A549 treated with ZK216348 at 1 μM for 4 hours (cell line): ENCODE measurements around the gene ZNF607. TPM values are rescaled to one million over a fixed set of nuclear protein-coding genes. Genes with fewer than 3 reads are reported as not detected.

Experiments used
- total RNA-seq: library from RNA; stranded (reverse); fragments of 200-300 nt; extraction: Qiagen RNA extraction; gene quantifications from 5 replicates; pipeline ENCODE4 v1.2.3, GENCODE V29; 2022; ENCODE audit warnings: low read depth

The ZNF607 gene
- 3.9 to 6.6 TPM (median 5.1 TPM) in 5 replicates for total RNA-seq

DNA sequence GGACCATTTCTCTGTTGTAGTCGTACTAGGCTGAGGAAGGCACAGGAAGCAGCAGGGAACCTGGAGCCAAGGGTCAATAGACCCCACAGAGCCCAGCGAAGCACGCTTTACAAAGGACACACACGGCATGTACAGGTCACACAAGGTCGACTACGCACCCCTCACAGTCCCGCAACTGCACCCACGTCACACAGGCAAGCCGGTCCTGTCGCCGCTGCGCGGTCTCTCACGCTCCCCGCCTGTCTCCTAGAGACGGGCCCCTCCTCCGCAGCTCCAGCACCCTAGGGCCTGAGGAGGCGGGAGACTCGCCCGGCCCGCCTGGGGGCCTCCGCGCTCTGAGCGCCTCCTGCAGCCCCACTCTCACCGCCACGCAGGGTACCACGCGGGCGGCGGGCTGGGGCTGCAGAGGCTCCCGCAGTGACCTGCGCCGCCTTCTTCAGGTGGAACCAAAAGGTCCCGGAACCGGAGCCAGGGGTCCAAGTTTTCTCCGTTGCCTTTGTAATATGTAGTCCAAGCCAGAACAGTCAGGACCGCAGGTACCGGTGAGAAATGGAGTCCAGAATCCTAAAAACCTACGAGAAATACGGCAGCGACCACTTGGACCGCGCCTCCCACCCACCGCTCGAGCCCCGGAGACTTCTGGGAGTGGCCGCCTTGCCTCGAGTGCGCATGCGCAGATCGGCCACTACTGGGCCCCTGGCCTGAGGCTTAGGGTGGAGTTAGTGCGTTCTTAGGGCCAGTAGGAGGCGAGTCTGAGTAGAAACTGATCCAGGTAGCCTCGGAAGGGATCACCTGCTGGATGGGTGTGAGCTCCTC lies at the start of gene ZNF607:
ZNF607 (minus strand) TSS at position 651 of the 816 bp plus-strand sequence. CDS start 8,143 bp downstream, outside the sequence.

DNA sequence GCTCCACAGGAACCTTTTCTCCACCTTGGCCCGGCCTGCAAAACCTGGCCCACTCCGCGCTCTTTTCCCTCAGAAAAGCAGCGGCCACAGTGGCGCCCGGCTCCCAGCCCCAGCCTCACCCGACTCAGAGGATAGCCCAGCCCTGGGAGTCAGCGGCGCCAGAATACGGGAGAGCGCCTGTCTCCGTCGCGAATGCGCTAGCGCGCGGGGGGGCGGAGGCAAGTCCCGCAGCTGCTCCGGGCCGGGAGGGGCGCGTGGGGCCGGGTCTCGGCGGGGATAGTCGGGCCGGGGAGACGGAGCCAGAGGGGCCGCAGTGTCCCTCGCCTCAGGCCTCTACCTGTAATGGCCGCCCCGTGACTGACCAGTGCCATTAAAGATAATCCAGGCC lies 64.3 kb downstream of the ZNF607 start, which contains the start of gene ZFP30:
ZFP30 (minus strand) TSS at position 165 of the 388 bp plus-strand sequence. CDS start 7,643 bp downstream, outside the sequence.

Other genes with a start within 250 kb of the ZNF607 start
- 0.16 TPM in 1 of 5 replicates, not detected in the others for gene ZNF793, start 212.8 kb downstream of the ZNF607 start, total RNA-seq
- 0.76 to 2.0 TPM (median 0.99 TPM) in 5 replicates for gene ZNF571, start 125.0 kb downstream of the ZNF607 start, total RNA-seq
- 0.14 TPM in 2 of 5 replicates, not detected in the others for gene ZNF540, start 124.9 kb downstream of the ZNF607 start, total RNA-seq
- 6.3 to 9.3 TPM (median 8.0 TPM) in 5 replicates for gene ZFP30, start 64.3 kb downstream of the ZNF607 start, total RNA-seq
- gene ZNF573, start 59.8 kb upstream of the ZNF607 start, total RNA-seq: 1.2 to 3.3 TPM (median 2.3 TPM) in 5 replicates
- not detected in 5 replicates for gene WDR87, start 186.8 kb upstream of the ZNF607 start, total RNA-seq
- gene SIPA1L3, start 187.4 kb upstream of the ZNF607 start, total RNA-seq: 33.5 to 47.9 TPM (median 42.6 TPM) in 5 replicates